Measurements from ENCODE around the gene CES1. TPM values are rescaled to one million over a fixed set of nuclear protein-coding genes. Genes with fewer than 3 reads are reported as not detected.
"Not testable (repeated sequence)": the region's sequence is repeated elsewhere in the genome, so short reads cannot be mapped to it uniquely, and the experiment has no call there.

Gene CES1
- total and polyA plus RNA-seq, 5 donors from 2014 or later, result 0.33 to 3.5 (median 1.0) TPM; not detected in 1

DNA sequence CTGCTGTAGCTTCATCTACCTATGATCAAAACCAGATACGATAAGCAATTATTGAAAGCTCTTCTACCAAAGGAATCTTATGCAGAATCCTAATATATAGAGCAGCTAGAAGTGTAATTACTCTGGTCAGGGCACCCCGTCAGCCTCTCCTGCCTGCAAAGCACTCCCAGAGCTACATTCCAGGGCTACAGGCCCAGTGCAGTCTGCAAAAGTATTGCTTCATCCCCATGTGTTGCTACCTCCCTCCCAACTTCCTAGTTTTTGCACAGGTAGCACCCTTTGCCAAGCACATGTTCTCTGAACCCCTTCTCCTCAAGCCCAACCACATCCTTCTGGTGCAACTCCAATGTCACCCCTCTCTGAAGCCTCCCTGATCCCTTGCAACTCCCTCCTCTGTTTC is 35.2 kb upstream of the CES1 start:
- Histone ChIP-seq H3K9me3 (ENCODE audit: control insufficient read depth in 2 of 2, low read length in 2 of 2) (no peaks in the 10 kb centered on the region), H3K36me3 (ENCODE audit: control insufficient read depth, insufficient read depth, low read length) (no peaks in the 10 kb centered on the region), H3K27me3 (ENCODE audit: control insufficient read depth, insufficient read depth, low read length) (no peaks in the 10 kb centered on the region), H3K4me1 (ENCODE audit: control insufficient read depth, insufficient read depth, low read length, poor library complexity, severe bottlenecking) (no peaks in the 10 kb centered on the region), H3K27ac (ENCODE audit: insufficient read depth, low read length, poor library complexity, severe bottlenecking) (no peak overlapping the region), H3K4me3 (ENCODE audit: low read depth, low read length) (no peak overlapping the region)
- Mint-ChIP-seq H3K36me3 (no peaks in the 10 kb centered on the region), H3K4me1 (no peaks in the 10 kb centered on the region), H3K4me3 (no peak overlapping the region), H3K9me3 (peaks cover 0 to 6% (median 0%) of the 10 kb centered on the region in 7 donors), H3K27me3 (no peaks in the 10 kb centered on the region), H3K27ac (no peak overlapping the region)
- ATAC-seq (ENCODE audit: low read depth in 2 of 2) (no peak), DNase-seq (no peak)

DNA sequence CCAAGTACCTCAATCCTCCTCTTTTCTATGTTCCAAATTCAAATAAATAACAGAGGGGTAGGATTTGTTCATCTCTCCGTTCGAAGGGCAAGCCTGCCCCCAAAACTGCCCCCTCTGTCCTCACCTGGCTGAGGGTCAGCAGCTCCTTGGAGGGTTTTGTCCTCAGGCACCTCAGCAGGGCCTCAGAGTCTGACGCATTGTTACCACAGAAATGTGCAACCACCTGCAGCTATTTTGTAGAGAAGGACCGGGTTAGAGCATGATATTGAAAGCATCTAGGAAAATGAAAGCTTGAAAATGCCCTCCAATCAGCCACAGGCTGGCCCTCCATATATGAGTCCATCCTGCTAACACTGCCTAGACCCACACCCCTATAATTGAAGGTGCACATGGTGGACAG is 28.4 kb upstream of the CES1 start:
- no peak overlapping the region for H3K27ac Mint-ChIP-seq
- H3K4me1 ChIP-seq (ENCODE audit: control insufficient read depth, insufficient read depth, low read length, poor library complexity, severe bottlenecking), result no peaks in the 10 kb centered on the region
- H3K36me3 Mint-ChIP-seq, result no peaks in the 10 kb centered on the region
- peaks cover 1% of the 10 kb centered on the region for H3K27me3 ChIP-seq (ENCODE audit: control insufficient read depth, insufficient read depth, low read length)
- no peaks in the 10 kb centered on the region for H3K27me3 Mint-ChIP-seq
- no peaks in the 10 kb centered on the region for H3K9me3 ChIP-seq (ENCODE audit: control insufficient read depth in 2 of 2, low read length in 2 of 2)
- no peaks in the 10 kb centered on the region for H3K9me3 Mint-ChIP-seq
- DNase-seq (no peak), ATAC-seq (ENCODE audit: low read depth in 2 of 2) (no peak)
- H3K4me1 Mint-ChIP-seq, result no peaks in the 10 kb centered on the region
- H3K27ac ChIP-seq (ENCODE audit: insufficient read depth, low read length, poor library complexity, severe bottlenecking), result no peak overlapping the region
- H3K4me3 Mint-ChIP-seq, result no peak overlapping the region
- H3K4me3 ChIP-seq (ENCODE audit: low read depth, low read length), result no peak overlapping the region
- no peaks in the 10 kb centered on the region for H3K36me3 ChIP-seq (ENCODE audit: control insufficient read depth, insufficient read depth, low read length)

DNA sequence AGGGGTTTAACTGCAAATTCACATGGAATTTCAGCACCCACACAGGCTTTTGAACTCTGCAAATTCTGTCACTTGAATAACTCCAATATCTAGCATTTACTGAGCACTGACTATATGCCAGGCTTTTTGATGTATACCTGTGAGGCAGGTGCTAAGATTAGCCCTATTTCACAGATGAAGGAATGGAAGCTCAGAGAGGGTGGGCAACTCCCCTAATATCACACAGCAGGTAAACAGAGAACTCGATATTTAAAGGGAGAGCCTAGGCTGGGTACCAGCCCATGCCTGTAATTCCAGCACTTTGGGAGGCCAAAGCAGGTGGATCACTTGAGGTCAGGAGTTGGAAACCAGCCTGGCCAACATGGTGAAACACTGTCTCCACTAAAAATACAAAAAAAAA is 24.8 kb upstream of the CES1 start:
- H3K27ac Mint-ChIP-seq; DNase-seq; H3K4me3 ChIP-seq (ENCODE audit: low read depth, low read length); H3K4me1 Mint-ChIP-seq; H3K27me3 ChIP-seq (ENCODE audit: control insufficient read depth, insufficient read depth, low read length); H3K27ac ChIP-seq (ENCODE audit: insufficient read depth, low read length, poor library complexity, severe bottlenecking); ATAC-seq (ENCODE audit: low read depth in 2 of 2); H3K4me1 ChIP-seq (ENCODE audit: control insufficient read depth, insufficient read depth, low read length, poor library complexity, severe bottlenecking); H3K9me3 ChIP-seq (ENCODE audit: control insufficient read depth in 2 of 2, low read length in 2 of 2); H3K9me3 Mint-ChIP-seq; H3K36me3 Mint-ChIP-seq; H3K36me3 ChIP-seq (ENCODE audit: control insufficient read depth, insufficient read depth, low read length): not testable (repeated sequence)
- Mint-ChIP-seq H3K4me3 (peak overlapping the region in 1 of 4 donors; percentile 83), H3K27me3 (peaks cover 14% of the 10 kb centered on the region)

DNA sequence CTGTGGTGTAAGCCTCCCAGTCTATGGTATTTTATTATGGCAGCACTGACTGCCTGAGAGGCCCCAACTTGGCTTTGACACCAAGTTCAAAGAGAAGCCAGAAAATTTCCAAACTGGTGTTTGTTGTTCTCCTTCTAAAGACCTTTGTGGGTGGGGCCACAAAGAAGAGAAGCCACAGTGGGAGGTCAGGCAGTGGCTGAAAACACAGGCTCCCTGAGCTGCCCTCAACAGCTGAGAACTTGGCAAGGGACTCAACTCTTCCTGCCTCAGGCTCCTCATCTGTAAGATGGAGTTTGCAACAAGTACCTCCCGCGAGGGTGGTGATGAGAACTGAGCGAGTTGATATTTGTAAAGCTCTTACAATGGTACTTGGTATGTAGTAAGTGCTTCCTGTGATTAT is 24.1 kb upstream of the CES1 start:
- H3K36me3 Mint-ChIP-seq, result no peaks in the 10 kb centered on the region
- Histone ChIP-seq H3K4me3 (ENCODE audit: low read depth, low read length) (no peak overlapping the region), H3K4me1 (ENCODE audit: control insufficient read depth, insufficient read depth, low read length, poor library complexity, severe bottlenecking) (no peaks in the 10 kb centered on the region), H3K27me3 (ENCODE audit: control insufficient read depth, insufficient read depth, low read length) (peaks cover 1% of the 10 kb centered on the region), H3K36me3 (ENCODE audit: control insufficient read depth, insufficient read depth, low read length) (no peaks in the 10 kb centered on the region), H3K27ac (ENCODE audit: insufficient read depth, low read length, poor library complexity, severe bottlenecking) (no peak overlapping the region), H3K9me3 (ENCODE audit: control insufficient read depth in 2 of 2, low read length in 2 of 2) (no peaks in the 10 kb centered on the region)
- no peak overlapping the region for H3K27ac Mint-ChIP-seq
- ATAC-seq (ENCODE audit: low read depth in 2 of 2) (no peak), DNase-seq (no peak)
- H3K9me3 Mint-ChIP-seq, result peaks cover 0 to 3% (median 0%) of the 10 kb centered on the region in 7 donors
- no peaks in the 10 kb centered on the region for H3K4me1 Mint-ChIP-seq
- H3K27me3 Mint-ChIP-seq, result peaks cover 14% of the 10 kb centered on the region
- no peak overlapping the region for H3K4me3 Mint-ChIP-seq

DNA sequence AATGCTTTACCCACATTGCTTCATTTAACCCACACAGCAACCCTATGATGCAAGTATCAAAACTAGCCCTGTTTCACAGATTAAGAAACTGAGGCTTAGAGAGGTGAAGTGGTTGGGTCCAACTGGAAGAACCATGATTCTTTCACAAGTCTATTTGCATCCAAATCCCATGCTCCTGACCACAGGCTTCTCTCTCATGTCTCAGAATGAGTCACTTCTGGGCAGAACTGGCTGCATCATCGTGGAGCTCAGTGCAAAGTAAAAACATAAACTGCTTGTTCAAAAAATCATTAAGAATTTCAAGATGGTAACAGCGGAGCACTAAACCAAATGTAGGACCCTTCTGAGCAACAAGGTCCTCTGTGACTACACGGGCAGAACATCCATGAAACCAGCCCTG is 20.2 kb upstream of the CES1 start:
- no peak for DNase-seq
- Histone ChIP-seq H3K9me3 (ENCODE audit: control insufficient read depth in 2 of 2, low read length in 2 of 2) (no peaks in the 10 kb centered on the region), H3K4me1 (ENCODE audit: control insufficient read depth, insufficient read depth, low read length, poor library complexity, severe bottlenecking) (no peaks in the 10 kb centered on the region), H3K27ac (ENCODE audit: insufficient read depth, low read length, poor library complexity, severe bottlenecking) (no peak overlapping the region), H3K36me3 (ENCODE audit: control insufficient read depth, insufficient read depth, low read length) (no peaks in the 10 kb centered on the region), H3K27me3 (ENCODE audit: control insufficient read depth, insufficient read depth, low read length) (no peaks in the 10 kb centered on the region), H3K4me3 (ENCODE audit: low read depth, low read length) (no peak overlapping the region)
- Mint-ChIP-seq H3K27ac (no peak overlapping the region), H3K4me3 (no peak overlapping the region), H3K36me3 (no peaks in the 10 kb centered on the region), H3K4me1 (no peaks in the 10 kb centered on the region), H3K9me3 (peaks cover 0 to 3% (median 0%) of the 10 kb centered on the region in 7 donors), H3K27me3 (peaks cover 23% of the 10 kb centered on the region)
- ATAC-seq (ENCODE audit: low read depth in 2 of 2), result no peak

DNA sequence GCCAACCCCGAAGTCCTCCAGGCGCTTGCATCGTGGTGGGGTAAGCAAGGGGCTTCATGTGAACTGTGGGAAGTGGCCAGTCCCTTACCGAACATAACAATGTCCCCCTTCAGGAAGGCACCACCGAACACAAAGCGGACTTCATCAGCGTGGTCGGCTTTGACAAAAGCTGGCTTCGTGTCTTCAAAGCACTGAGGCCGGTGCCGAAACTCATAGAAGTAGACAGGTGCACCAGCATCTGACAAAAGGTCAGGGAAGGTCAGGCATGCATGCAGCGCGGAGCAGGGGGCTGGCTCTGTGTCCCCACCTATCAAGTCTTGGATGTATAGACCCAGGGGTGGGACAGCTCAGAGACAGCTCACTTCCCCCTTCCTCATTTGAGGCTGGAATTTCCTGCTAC is 16.6 kb upstream of the CES1 start:
- Mint-ChIP-seq H3K36me3 (no peaks in the 10 kb centered on the region), H3K9me3 (peaks cover 0 to 3% (median 0%) of the 10 kb centered on the region in 7 donors), H3K27ac (no peak overlapping the region), H3K4me1 (no peaks in the 10 kb centered on the region), H3K27me3 (peaks cover 18% of the 10 kb centered on the region), H3K4me3 (no peak overlapping the region)
- no peaks in the 10 kb centered on the region for H3K9me3 ChIP-seq (ENCODE audit: control insufficient read depth in 2 of 2, low read length in 2 of 2)
- no peak for DNase-seq
- H3K36me3 ChIP-seq (ENCODE audit: control insufficient read depth, insufficient read depth, low read length), result no peaks in the 10 kb centered on the region
- H3K4me1 ChIP-seq (ENCODE audit: control insufficient read depth, insufficient read depth, low read length, poor library complexity, severe bottlenecking), result no peaks in the 10 kb centered on the region
- no peak overlapping the region for H3K4me3 ChIP-seq (ENCODE audit: low read depth, low read length)
- no peak overlapping the region for H3K27ac ChIP-seq (ENCODE audit: insufficient read depth, low read length, poor library complexity, severe bottlenecking)
- no peak for ATAC-seq (ENCODE audit: low read depth in 2 of 2)
- no peaks in the 10 kb centered on the region for H3K27me3 ChIP-seq (ENCODE audit: control insufficient read depth, insufficient read depth, low read length)

DNA sequence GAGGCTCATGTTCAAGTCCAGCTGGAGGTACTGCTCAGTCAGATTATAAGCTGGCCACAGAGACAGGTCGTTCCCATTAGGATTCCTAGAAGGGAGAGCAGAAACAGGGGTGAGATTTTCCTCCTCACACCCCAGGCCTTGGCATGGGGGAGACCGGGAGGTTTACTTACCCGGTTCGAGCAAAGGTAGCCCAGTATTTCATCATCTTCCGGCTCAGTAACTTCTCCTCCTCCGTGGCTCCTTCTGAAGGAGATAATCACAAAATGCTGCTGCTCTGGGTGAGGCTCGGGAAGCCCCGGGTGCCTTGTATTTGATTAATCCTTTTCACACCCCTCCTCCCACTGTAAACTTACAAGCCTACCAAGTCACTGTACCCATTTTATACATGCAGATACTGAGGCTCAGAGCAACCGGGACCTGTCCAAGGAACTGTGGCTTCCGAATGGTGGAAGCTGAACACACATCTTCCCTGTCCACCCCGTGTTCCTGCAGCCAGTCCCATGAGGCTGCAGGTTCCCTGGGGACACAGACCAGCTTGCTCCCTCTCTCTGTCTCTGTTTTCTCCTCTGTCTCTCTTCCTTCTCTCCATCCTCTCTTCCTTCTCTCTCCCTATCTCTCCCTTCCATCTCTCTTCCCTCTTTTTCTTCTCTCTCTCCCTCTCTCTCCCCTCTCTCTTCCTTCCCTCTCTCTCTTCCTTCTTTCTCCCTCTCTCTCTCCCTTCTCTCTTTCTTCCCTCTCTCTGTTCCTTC is 13.9 kb upstream of the CES1 start:
- Histone ChIP-seq H3K4me3 (ENCODE audit: low read depth, low read length) (no peak overlapping the region), H3K27me3 (ENCODE audit: control insufficient read depth, insufficient read depth, low read length) (no peaks in the 10 kb centered on the region), H3K36me3 (ENCODE audit: control insufficient read depth, insufficient read depth, low read length) (no peaks in the 10 kb centered on the region), H3K27ac (ENCODE audit: insufficient read depth, low read length, poor library complexity, severe bottlenecking) (no peak overlapping the region), H3K4me1 (ENCODE audit: control insufficient read depth, insufficient read depth, low read length, poor library complexity, severe bottlenecking) (no peaks in the 10 kb centered on the region), H3K9me3 (ENCODE audit: control insufficient read depth in 2 of 2, low read length in 2 of 2) (no peaks in the 10 kb centered on the region)
- H3K36me3 Mint-ChIP-seq, result no peaks in the 10 kb centered on the region
- H3K27ac Mint-ChIP-seq, result no peak overlapping the region
- no peak for DNase-seq
- ATAC-seq (ENCODE audit: low read depth in 2 of 2), result no peak
- H3K9me3 Mint-ChIP-seq, result no peaks in the 10 kb centered on the region
- H3K27me3 Mint-ChIP-seq, result peaks cover 18% of the 10 kb centered on the region
- no peak overlapping the region for H3K4me3 Mint-ChIP-seq
- H3K4me1 Mint-ChIP-seq, result no peaks in the 10 kb centered on the region

DNA sequence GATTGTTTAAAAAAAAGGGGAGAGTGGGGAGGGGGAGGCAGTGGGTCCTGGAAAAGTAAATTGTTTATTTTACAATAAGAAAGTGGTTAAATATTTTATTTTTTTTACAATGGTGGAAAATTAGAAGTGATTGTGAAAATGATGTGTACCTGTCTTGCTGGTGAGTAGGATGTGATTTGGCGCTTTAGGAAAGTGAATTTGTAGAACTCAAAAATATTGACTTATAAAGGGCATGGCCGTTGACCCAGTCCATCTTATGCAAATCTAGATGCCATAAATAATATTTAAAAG is 10.2 kb upstream of the CES1 start:
- ATAC-seq (ENCODE audit: low read depth in 2 of 2) (no peak), DNase-seq (no peak)
- Histone ChIP-seq H3K27me3 (ENCODE audit: control insufficient read depth, insufficient read depth, low read length) (no peaks in the 10 kb centered on the region), H3K27ac (ENCODE audit: insufficient read depth, low read length, poor library complexity, severe bottlenecking) (no peak overlapping the region), H3K4me3 (ENCODE audit: low read depth, low read length) (no peak overlapping the region), H3K36me3 (ENCODE audit: control insufficient read depth, insufficient read depth, low read length) (no peaks in the 10 kb centered on the region), H3K4me1 (ENCODE audit: control insufficient read depth, insufficient read depth, low read length, poor library complexity, severe bottlenecking) (no peaks in the 10 kb centered on the region), H3K9me3 (ENCODE audit: control insufficient read depth in 2 of 2, low read length in 2 of 2) (no peaks in the 10 kb centered on the region)
- no peaks in the 10 kb centered on the region for H3K9me3 Mint-ChIP-seq
- H3K36me3 Mint-ChIP-seq, result no peaks in the 10 kb centered on the region
- no peak overlapping the region for H3K27ac Mint-ChIP-seq
- peaks cover 14% of the 10 kb centered on the region for H3K27me3 Mint-ChIP-seq
- H3K4me1 Mint-ChIP-seq, result no peaks in the 10 kb centered on the region
- H3K4me3 Mint-ChIP-seq, result no peak overlapping the region
